GM19351 (cell line): ENCODE measurements around the gene PPP6R3.
"Not testable (repeated sequence)": the region's sequence is repeated elsewhere in the genome, so short reads cannot be mapped to it uniquely, and the experiment has no call there.

Experiments
- ATAC-seq: cut with Tn5 transposase; IDR thresholded peaks from one replicate; pipeline ENCODE4 v1.9.1; 2021; ENCODE audit warnings: mild to moderate bottlenecking, moderate library complexity; ENCODE audit not compliant: unreplicated experiment

PPP6R3 gene

DNA sequence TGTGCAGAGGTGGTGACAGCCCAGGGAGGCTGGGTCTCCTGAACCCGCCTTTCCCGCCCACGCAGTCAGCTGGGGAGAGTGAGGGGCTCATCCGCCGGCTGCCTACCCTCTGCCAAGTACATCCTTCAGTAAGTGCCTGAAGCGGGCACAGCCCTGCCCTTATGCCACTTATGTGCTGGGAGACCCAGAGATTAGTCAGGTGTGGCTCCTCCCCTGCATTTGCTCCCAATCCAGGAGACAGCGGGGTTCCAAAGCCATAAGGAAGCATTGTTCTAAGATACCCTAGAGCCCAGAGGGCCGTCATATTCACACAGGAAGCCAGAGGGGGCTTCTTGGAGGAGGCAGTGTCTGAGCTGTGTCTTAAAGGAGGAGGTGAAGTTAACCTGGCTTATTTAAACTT is 5.8 kb upstream of the PPP6R3 start:
- ATAC-seq: no peak

DNA sequence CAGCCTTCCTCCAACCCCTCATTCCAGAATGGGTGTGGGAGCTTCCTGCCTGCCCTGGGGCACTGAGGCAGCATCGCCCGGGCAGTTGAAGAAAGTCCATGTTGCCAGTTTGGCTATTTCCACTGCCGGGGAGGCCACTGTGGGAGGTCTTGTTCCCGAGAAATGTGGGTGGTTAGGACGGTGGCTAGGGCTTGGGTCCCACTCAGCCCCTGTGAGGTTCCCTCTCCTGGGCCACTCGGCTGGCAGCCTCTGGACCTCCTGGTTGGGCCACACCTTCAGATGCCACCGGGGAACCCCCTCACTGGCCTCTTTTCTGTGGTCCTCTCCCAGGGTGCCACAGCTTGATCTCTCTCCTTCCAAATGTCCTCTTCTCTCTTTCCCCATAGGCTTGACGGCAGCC is 5.1 kb upstream of the PPP6R3 start:
- ATAC-seq: no peak

DNA sequence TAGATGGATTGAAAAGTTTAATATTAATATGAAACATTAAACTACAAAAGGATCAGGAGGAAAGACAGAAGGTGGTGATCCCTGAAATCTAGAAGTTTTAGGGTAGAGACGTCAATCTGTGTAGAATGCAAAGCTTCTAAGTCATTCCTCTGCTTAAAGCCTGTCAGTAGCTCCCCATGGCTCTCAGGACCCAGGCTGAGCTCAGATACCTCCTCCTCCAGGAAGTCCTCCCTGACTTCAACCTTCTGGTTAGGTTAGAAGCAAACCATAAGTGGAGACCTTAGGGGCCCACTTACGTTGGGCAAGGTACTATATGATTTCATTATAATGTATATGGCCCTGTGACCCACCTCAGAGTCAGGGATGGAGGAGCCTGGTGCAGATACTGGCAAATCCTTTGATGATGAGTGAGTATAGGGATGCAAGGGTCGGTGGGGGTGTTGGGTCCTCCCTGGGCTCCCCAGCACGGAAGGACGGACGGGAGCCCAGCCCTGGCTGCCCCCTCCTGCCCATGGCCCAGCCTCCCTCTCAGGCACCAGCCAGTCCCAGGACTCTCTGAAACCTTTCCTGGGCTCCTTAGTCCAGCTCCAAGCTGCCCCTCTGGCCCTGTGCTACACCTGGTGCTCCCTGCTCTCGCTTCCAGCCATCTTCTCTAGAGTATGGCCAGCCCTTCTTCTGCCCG is 3.2 kb upstream of the PPP6R3 start:
- no peak for ATAC-seq

DNA sequence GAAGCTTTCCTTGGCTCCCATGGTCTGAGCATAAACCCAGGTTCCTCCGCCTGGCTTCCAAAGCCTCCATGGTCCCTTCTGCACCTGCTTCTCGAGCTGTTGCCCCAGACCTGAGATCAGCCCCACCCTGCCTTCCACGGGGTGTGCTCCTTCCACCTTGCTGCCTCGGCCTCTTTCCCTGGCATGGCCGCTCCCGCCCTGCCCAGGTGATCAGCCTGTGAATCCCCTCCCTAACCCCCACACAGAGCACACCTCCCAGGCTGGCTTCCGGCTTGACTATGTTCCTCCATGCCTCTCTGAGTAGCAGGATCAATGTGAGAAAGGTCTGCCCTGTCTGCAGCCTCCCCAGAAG is 2.7 kb upstream of the PPP6R3 start:
- no peak for ATAC-seq

DNA sequence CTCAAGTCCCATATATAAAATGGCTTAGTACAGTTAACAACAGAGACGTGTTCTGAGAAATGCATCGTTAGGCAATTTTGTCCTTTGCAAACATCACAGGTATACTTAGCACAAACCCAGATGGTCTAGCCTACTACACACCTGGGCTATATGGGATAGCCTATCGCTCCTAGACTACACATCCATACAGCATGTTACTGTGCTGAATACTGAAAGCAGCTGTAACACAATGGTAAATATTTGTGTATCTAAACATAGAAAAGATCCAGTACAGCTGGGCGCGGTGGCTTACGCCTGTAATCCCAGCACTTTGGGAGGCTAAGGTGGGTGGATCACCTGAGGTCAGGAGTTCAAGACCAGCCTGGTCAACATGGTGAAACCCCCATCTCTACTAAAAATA is 2.2 kb upstream of the PPP6R3 start:
- ATAC-seq: not testable (repeated sequence)

DNA sequence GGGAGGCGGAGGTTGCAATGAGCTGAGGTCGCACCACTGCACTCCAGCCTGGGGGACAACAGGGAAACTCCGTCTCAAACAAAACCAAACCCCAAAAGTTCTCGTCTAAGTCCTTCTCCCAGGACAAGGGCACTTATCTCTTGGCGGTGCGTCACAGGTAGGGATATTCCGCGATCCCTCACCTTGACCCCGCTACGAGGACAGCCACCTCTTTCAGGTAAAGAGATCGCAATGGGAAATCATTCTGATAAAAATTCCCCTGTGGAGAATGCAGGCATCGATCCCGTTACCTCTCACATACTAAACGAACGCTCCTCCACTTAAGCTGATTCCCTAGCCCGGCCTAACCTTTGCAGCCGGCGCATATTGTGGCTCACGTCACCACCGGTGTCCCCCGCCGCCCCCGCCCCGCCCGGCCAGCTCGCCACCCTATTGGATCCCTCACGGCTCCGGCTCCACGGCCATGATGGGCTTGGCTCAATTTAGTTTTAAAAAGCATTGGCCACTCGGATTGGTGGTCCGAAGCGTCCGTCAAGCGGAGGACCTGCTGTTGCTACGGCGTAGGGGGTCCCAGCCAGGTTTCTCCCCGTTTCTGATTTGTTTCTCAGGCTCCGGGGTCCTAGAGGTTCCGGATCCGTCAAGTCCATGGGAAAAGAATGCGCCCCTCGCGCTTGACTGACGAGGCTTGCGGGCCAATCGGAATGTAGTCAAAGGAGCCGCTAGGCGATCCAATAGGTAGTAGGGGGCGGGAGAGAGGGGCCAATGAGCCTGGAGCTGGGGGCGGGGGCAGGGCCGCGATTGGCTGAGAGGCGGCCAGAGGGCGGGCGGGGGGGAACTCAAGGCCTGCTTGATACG is 439 bp upstream of the PPP6R3 start:
- peak; percentile 83 for ATAC-seq

DNA sequence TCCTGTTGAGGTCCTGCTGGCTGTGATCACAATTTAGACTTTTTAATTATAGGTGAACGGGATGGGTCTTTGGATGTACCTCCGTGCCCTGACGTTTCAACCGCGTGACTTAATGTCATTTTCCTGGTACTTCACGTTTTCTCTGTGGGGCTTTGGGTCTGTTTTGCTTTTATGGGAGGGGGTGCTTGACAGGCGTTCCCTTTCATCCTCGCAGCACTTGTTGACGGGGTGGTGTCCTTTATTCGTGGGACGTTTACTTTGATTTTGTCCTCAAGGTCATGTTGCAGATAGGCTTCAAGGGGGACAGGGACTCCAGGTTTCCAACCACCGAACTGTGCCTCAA is 994 bp downstream of the PPP6R3 start:
- ATAC-seq: no peak

DNA sequence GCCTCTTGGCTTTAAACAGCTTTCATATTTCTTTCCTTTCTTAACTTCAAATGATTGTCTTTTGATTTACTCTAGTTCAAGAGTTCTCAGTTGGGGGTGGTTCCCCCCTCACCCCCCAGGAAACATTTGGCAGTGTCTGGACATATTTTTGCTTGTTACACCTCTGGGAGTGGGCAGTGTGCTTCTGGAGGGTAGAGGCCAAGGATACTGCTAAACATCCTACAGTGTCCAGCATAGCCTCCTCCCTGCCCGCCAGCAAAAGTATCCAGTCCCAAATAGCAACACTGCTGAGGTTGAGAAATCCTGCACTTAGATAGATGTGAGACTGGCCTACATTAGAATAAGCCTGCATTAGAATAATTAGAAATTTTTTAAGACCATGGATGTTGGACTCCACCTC is 3.2 kb downstream of the PPP6R3 start:
- no peak for ATAC-seq

DNA sequence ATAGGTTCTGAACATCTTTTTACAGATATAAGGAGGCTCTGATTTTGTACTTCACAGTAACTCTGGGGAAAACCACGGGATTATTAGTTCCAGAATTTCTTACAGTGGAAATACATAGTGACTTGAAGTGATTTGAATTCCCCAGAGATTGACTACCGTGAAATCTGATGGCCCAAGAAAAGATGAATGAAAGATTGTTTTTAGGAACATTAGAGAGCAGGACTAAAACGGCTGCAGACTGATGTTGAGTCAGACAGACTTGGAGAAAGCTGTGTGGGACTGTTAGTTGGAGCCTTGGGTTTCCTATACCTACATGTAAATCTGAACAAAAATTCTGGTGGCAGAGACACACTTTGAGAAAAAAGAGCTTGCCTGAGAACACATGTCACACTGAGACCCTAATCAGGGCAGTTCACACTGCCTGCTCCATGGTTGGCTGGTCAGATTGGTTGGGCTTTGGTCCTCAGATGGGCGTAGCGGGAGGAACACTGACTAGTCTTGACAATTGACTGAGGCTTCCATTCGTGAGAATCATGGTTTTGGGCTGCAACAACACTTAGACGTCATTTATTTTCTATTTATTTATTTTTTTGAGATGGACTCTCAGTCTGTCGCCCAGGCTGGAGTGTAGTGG is 6.8 kb downstream of the PPP6R3 start:
- no peak for ATAC-seq

DNA sequence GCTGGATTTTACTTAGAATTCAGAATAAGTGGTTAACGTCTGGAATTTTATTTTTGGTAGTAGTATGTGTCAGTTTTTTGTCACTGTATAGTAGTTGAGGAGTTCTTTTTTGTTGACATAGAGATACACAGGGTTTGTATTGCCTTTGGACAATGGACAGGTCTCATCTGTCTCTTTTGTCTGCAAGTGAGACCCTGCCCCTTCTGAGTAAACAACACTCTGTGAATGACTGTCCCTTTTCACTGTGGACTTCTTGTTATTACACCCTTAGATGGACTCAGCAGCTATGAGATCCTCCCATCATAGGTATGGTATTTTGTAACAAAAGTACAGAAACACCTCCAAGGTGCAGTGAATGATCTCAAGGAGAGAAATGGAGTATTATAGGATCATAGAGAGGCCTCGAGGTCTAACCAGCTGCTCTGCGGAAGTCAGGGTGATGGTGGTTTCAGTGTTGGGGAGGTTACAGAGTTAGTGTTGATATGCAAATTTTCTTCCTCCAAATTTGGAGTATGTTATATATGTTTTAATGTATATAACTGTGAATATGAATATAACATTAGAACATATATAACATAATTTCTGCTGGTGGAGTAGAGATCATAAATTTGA is 7.8 kb downstream of the PPP6R3 start:
- ATAC-seq: peak; percentile 62

DNA sequence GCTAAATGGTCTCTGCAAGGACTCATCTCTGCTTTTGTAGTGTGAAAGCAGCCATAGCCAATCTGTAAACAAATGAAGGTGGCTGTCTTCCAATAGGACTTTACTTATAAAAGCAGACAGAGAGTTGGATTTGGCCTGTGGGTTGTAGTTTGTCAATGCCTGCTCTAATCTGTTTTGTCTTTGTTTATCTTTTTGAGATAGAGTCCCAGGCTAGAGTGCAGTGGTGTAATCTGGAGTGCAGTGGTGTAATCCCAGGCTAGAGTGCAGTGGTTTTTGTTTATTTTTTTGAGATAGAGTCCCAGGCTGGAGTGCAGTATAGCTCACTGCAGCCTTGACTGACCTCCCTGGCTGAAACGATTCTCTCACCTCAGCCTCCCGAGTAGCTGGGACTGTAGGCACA is 8.6 kb downstream of the PPP6R3 start:
- ATAC-seq: no peak

DNA sequence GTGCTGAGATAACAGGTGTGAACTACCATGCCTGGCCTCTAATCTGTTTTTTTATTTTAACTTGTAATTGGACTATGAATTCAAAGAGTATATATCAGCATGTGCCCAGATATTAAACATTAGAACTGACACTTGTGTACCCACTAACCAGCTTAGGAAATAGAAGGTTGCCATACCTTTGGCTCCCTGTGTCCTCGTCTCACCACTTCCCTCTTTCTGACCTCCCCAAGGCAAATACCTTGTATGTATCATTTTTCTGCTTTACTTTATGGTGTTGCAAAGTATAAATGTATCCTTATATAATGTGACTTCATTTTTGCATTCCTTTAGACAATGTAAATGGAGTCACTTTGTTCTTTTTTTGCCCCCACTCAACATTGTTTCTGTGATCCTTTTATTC is 9.1 kb downstream of the PPP6R3 start:
- no peak for ATAC-seq

DNA sequence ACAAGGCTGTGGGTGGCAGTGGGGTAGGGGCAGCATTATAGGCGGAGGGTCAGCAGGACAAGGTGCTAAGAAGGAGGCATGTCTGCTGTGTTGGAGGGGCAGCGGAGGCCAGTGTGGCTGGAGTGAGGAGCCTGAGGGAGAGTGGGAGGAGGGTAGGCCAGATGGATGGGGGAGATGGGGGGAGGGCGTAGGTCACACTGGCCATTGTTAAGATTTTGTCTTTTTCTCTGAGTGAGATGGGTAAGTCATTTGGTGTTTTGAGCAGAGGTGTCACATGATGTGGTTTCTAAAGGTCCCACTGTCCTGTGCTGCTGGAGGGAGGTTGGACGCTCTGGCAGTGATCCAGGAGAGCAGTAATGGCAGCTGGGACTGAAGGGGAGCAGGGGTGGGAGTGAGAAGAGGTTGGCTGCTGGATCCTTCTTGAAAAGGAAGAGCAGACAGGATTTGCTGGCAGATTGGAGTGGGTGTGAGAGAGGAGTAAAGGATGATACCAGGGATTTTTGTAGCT is 9.8 kb downstream of the PPP6R3 start:
- no peak for ATAC-seq

DNA sequence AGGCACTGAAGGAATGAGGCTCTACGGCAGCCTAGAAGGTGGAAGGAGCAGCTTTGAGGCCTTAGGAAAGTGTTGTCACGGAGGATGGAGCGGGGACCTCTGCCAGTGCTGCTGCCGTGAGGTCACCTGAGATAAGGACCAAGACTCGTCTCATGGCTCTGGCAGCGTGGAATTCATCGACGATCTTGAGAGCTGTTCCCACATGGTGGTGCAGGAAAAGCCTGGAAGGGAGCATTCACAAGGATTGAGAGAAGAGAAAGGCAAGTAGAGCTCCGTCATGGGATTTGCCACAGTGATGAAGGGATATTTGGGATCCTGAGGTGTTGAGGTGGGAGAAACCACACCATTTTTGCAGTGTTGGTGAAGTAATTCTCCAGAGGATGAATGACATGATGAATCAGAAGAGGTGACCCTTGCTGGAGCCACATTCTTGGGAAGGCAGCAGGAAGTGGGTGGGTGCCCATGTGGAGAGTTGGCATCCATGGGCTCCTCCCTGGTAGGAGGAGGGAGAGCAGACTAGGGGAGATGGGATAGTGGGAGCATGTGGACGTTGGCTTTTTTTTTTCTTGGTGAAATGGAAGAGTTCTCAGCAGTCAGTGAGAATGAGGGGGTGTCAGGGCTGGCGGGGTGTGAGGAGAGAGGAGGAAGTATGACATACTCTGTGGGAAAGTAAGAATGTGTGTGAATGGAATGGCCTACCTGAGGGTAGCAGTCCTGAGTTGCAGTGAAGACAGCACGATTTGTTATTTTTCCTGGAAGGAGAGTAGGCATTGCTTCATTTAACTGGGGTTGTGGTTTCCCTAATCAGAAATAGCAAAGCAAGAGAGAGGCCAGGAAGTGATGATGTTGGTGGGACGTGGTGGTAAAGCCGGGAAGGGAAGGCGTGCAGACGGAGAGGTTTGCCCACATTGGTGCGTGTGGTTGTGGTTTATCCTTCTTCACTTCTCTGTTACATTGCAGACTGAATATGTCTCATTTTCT is 11.1 kb downstream of the PPP6R3 start:
- no peak for ATAC-seq

DNA sequence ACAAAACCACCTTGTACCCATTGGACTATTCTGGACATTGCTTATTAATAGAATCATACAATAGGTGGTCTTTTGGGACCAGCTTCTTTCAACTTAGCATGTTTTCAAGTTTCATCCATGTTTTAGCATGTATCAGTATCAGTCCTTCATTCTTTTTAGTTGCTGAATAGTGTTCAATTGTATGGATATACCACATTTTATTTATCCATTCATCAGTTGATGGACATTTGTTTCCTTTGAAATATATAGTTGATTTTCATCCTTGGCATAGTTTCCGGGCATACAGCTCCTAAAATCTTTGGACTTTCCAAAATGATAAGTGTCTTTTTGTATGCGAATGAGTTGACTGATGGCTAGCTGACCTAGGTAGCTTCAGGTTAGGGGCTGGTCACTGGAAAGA is 12.2 kb downstream of the PPP6R3 start:
- no peak for ATAC-seq

DNA sequence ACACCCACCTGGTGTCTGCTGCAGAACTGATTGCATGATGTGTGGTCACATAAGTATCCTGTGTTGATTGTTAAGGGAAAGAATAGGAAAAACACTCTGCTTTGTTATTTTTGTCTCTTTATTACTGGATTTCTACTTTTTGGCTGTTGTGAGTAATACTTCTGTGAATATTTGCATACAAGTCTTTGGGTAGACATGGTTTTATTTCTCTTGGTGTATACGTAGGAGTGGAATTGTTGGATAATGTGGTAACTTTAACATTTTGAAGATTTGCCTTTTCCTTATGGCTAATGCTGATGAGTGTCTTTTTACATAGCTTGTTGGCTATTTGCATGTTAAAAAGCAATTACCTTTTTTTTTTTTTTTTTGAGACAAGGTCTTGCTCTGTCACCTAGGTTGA is 13.1 kb downstream of the PPP6R3 start:
- ATAC-seq: no peak

DNA sequence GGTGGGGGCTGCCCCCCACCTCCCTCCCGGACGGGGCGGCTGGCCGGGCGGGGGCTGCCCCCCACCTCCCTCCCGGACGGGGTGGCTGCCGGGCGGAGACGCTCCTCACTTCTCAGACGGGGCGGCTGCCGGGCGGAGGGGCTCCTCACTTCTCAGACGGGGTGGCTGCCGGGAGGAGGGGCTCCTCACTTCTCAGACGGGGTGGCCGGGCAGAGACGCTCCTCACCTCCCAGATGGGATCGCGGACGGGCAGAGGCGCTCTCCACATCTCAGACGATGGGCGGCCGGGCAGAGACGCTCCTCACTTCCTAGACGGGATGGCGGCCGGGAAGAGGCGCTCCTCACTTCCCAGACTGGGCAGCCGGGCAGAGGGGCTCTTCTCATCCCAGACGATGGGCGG is 15.1 kb downstream of the PPP6R3 start:
- not testable (repeated sequence) for ATAC-seq

DNA sequence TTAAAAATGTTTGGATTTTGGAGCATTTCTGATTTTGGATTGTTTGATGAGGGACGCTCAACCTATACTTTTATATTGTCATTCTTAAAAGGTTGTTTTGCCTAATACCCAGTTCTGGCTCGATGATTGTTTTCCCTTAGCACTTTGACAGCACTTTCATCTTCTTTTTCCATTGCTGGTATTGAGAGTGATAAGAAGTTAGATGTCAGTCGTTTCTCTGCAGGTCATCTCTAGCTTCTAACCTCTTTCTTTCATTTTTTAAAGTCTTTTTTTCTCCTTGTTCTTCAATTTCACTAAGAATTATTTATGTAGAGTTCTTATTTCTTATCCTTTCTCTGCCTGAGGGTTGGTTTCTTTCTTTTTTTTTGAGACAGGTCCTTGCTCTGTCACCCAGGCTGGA is 18.8 kb downstream of the PPP6R3 start:
- no peak for ATAC-seq

DNA sequence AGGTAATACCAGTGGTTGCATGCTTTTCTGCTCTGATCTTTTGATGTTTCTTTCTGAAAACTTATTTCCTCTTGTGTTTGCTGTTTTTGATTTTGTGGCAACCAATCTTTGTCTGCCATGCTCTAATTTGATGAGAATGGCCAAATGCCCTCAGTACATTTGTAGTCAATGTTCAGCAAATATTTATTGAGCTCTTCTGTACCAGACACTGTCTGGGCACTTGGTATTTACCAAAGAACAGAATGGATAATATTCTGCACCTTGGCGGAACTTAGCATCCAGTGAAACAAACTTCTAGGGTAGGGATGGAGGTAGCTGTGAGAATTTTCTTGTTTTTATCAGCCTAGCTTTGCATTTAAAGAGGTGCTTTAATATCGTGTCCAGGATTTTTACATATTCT is 19.6 kb downstream of the PPP6R3 start:
- ATAC-seq: no peak

DNA sequence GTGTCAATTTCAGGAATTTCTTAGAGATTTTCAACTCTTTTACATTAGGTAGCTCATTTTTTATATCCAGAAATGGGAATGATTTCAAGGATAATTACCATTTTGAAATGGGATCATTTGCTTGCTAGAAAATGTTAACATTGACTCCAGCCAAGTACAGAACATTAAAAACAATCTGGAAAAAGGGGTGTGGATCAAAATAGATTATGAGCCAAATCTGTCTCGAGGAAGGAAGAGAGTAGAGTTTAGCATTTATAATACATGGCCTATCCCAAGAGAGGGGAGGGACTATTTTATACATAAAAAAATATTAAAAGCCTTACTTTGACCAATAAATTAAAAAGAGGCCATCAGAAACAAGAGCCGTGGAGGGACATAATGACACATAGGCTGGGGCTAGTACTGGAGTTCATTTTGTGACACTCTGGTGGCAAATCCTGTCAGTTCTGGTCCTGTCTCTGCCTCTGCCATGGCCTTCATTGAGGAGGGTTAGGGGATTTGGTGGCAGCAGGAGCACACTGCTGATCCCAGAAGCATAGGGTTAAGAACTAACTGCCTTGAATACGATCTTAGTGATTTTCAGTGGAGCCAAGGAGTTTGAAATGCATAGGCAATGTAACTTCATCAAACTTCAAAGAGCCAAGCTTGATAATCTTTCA is 20.4 kb downstream of the PPP6R3 start:
- no peak for ATAC-seq
